Vagina (tissue), 2 donors: ENCODE data around the gene OXNAD1. TPM values are rescaled to one million over a fixed set of nuclear protein-coding genes. Genes with fewer than 3 reads are reported as not detected.

ENCODE experiments used
- DNase-seq, 2 donors: peaks; one replicate each; pipeline ENCODE4 v3.0.0-alpha.2; 2017; ENCODE audit errors: extremely low spot score in 2 of 2
- H3K27ac ChIP-seq: fragments of 200-600 bp; sonication (generic); one replicate; pipeline ENCODE4 v1.5.1; 2019
- H3K27me3 ChIP-seq: fragments of 200-600 bp; sonication (generic); one replicate; pipeline ENCODE4 v1.5.1; 2019
- H3K36me3 ChIP-seq, 2 donors: fragments of 200-600 bp; sonication (generic); one replicate each; pipeline ENCODE4 v1.5.1; 2017 to 2019
- H3K4me1 ChIP-seq: fragments of 200-600 bp; sonication (generic); one replicate; pipeline ENCODE4 v1.5.1; 2019
- H3K4me3 ChIP-seq, 2 donors: fragments of 200-600 bp; sonication (generic); 1 replicate in 1 of 2; 2 replicates in 1 of 2; pipeline ENCODE4 v1.5.1; 2016 to 2019
- H3K9me3 ChIP-seq: fragments of 200-600 bp; sonication (generic); one replicate; pipeline ENCODE4 v1.5.1; 2019
- POLR2A ChIP-seq, 2 donors: fragments of 450-650 bp; IDR thresholded peaks; one replicate each; pipeline ENCODE4 v1.6.1; 2017; ENCODE audit warnings: antibody characterized with exemption in 2 of 2, mild to moderate bottlenecking in 2 of 2, moderate library complexity in 2 of 2
- POLR2AphosphoS5 ChIP-seq, 2 donors: sonication (generic); formaldehyde crosslinking; IDR thresholded peaks; one replicate each; pipeline ENCODE4 v1.9.0; 2017; ENCODE audit warnings: antibody characterized with exemption in 2 of 2, mild to moderate bottlenecking in 2 of 2, low read depth in 1 of 2; ENCODE audit not compliant: insufficient read depth in 1 of 2
- intact Hi-C: fragments of 100-400 bp; cut with DNase I; formaldehyde crosslinking; loops from one replicate; pipeline ENCODE4 v1.15.1; 2023
- total RNA-seq: library from RNA; depleted of rRNA; stranded (reverse); fragments of >200 nt; gene quantifications from one replicate; pipeline ENCODE4 v1.2.3, GENCODE V29; 2016
- TF ChIP-seq, protein P1 (sequence below), 3 experiments: fragments of 450-650 bp in 2 of 3; fragments of 200-600 bp in 1 of 3; sonication (generic) in 1 of 3; IDR thresholded peaks; one replicate each; pipeline ENCODE4 v1.5.1; 2017 to 2019; ENCODE audit warnings: antibody characterized with exemption in 3 of 3, mild to moderate bottlenecking in 2 of 3, moderate library complexity in 2 of 3

OXNAD1 gene
- total RNA-seq, 1 donor from 2014 or later: 30.0 TPM

DNA sequence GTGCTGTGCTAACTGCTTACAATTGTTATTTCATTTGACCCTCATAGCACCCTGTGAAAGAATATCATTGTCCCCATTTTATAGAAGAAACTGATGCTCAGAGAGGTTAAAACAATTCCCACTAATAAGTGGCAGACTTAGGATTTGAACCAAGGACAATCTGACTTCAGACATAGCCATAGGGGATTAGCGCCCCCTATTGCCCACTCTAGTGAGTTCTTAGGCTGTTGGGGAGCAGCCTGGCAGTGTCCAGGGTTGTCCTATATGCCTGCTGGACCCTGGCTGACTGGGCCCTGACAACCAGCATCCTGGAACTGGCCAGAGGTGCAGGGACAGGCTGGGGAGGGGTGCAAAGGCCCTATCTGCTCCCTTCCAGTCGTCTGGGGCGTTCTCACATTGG is 15.7 kb upstream of the OXNAD1 start:
- Histone ChIP-seq H3K27ac (no peak overlapping the region), H3K27me3 (no peaks in the 10 kb centered on the region), H3K4me3 (no peak overlapping the region), H3K36me3 (no peaks in the 10 kb centered on the region), H3K4me1 (peaks cover 7% of the 10 kb centered on the region), H3K9me3 (no peaks in the 10 kb centered on the region)
- intact Hi-C loops: loop anchor here (5.0 to 10.0 kb wide), 3 partner anchors 72 to 435 kb away; no protein-coding TSS in a partner anchor
- DNase-seq: no peak
- TF ChIP-seq, protein P1, sequence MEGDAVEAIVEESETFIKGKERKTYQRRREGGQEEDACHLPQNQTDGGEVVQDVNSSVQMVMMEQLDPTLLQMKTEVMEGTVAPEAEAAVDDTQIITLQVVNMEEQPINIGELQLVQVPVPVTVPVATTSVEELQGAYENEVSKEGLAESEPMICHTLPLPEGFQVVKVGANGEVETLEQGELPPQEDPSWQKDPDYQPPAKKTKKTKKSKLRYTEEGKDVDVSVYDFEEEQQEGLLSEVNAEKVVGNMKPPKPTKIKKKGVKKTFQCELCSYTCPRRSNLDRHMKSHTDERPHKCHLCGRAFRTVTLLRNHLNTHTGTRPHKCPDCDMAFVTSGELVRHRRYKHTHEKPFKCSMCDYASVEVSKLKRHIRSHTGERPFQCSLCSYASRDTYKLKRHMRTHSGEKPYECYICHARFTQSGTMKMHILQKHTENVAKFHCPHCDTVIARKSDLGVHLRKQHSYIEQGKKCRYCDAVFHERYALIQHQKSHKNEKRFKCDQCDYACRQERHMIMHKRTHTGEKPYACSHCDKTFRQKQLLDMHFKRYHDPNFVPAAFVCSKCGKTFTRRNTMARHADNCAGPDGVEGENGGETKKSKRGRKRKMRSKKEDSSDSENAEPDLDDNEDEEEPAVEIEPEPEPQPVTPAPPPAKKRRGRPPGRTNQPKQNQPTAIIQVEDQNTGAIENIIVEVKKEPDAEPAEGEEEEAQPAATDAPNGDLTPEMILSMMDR (IDR thresholded peaks at IDR 0.05): no peak
- no peak for TF ChIP-seq POLR2A (IDR thresholded peaks at IDR 0.05)
- TF ChIP-seq POLR2AphosphoS5 (IDR thresholded peaks at IDR 0.05; ENCODE audit: insufficient read depth in 1 of 2, low read depth in 1 of 2): no peak

DNA sequence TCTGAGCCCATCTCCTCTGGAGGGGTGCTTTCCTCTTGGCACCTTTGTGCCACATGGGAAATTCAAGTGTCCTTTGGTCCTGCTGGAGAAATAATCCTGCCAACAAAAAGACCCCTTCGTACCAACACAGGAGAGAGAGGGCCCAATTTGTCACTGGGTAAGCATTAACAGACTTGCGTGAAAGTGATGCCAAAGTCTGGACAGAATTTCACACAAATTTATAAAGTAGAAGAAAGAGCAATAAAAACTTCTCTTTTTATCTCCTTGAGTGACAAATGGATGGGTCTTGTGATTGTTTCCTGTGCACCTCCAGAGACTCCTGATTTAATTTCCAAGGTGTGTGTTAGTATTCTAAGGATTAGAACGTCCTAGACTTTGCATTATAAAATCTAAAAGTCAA is 15.1 kb upstream of the OXNAD1 start:
- Histone ChIP-seq H3K4me1 (peaks cover 7% of the 10 kb centered on the region), H3K4me3 (no peak overlapping the region), H3K27ac (no peak overlapping the region), H3K9me3 (no peaks in the 10 kb centered on the region), H3K36me3 (no peaks in the 10 kb centered on the region), H3K27me3 (no peaks in the 10 kb centered on the region)
- DNase-seq: no peak
- TF ChIP-seq POLR2AphosphoS5 (IDR thresholded peaks at IDR 0.05; ENCODE audit: insufficient read depth in 1 of 2, low read depth in 1 of 2): no peak
- TF ChIP-seq, protein P1 (IDR thresholded peaks at IDR 0.05): no peak
- TF ChIP-seq POLR2A (IDR thresholded peaks at IDR 0.05): no peak
- intact Hi-C loops: loop anchor here (5.0 to 10.0 kb wide), 3 partner anchors 73 to 435 kb away; no protein-coding TSS in a partner anchor

DNA sequence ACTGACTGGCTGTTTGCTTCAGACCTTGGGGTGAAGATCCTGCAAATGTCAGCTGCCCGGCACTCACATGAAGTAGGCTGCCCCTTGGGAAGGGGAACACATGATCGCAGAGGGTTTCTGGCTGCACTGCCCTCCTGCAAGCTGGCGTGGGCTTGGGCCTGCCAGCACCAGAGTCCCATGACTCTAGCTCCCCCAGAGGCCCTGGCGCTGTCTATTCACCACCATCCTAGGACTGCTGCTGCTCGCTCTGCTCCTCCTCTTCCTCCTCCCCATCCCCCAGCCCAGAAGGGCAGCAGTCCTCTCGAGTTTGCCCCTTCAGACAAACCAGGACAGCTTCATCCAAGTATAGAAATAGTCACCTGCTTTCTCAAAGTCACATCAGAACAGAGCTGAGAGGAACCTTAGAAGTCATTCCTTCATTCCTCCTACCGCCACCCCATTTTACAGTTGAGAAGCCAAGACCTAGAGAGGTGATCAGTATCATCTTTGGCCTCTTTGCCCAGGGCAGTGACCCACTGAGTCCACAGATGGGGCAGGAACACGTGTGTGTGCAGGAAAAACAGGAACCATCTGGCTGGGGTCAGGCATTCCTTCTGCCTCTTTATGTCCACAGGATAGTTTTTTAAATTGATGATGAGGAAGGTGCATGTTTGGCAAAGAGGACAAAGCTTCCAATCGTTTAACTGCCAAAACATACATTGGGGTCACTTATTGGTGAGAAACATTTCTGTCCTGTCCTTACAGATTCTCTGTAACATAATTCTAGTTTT is 13.5 kb upstream of the OXNAD1 start:
- Histone ChIP-seq H3K4me3 (no peak overlapping the region), H3K27ac (no peak overlapping the region), H3K27me3 (no peaks in the 10 kb centered on the region), H3K9me3 (no peaks in the 10 kb centered on the region), H3K36me3 (no peaks in the 10 kb centered on the region), H3K4me1 (peaks cover 7% of the 10 kb centered on the region)
- TF ChIP-seq, protein P1 (IDR thresholded peaks at IDR 0.05): no peak
- no peak for TF ChIP-seq POLR2A (IDR thresholded peaks at IDR 0.05)
- no peak for TF ChIP-seq POLR2AphosphoS5 (IDR thresholded peaks at IDR 0.05; ENCODE audit: insufficient read depth in 1 of 2, low read depth in 1 of 2)
- DNase-seq: no peak
- intact Hi-C loops: no loop called here

DNA sequence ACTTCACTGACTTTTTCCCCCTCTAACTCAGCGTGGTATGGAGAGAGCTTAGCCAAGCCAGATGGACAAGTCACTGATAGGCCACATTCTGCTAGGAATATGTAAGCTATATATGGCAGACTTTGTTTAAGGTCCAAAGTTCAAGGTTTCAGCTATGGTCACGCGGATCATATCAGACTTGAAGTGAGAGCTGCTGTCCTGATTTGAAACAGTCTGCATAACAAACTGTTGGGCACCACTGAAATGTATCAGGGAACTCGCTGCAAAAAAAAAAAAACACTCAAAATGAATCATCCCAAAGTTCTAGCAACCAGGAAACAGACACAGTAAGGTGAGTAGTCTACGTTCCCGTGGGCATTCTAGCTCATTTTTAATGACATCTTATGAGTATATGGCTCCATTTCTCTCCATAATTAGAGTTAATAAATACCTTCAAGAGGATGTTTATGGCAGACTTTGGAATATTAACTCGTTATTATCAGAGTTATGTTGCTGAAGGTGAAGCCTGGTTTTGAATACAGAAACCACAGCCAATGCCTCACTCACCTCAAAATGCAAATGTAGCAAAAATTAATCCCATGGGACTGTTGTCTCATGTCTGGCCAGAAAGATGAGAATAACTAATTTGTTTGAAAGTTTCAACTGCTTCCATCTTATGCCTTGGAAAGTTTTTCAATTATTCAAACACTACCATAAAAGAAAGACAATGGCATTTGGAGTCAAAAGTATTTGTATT is 12.6 kb upstream of the OXNAD1 start:
- Histone ChIP-seq H3K27ac (no peak overlapping the region), H3K4me1 (peaks cover 3% of the 10 kb centered on the region), H3K4me3 (no peak overlapping the region), H3K36me3 (no peaks in the 10 kb centered on the region), H3K27me3 (no peaks in the 10 kb centered on the region), H3K9me3 (no peaks in the 10 kb centered on the region)
- DNase-seq: no peak
- TF ChIP-seq, protein P1 (IDR thresholded peaks at IDR 0.05): no peak
- no peak for TF ChIP-seq POLR2AphosphoS5 (IDR thresholded peaks at IDR 0.05; ENCODE audit: insufficient read depth in 1 of 2, low read depth in 1 of 2)
- no peak for TF ChIP-seq POLR2A (IDR thresholded peaks at IDR 0.05)
- intact Hi-C loops: no loop called here
